D721Med (cell line): Measurements from ENCODE around the gene NUP50.

Experiments
- DNase-seq: peaks from one replicate; pipeline ENCODE4 v3.0.0; 2011; ENCODE audit warnings: low spot score; ENCODE audit not compliant: insufficient read length
- FAIRE-seq: peaks from 2 replicates; lab custom pipeline; 2011; peaks lifted over from hg19 to GRCh38; lab: Jason Lieb, UNC
- TF ChIP-seq, protein P1 (sequence below): IDR thresholded peaks from 2 replicates; pipeline ENCODE4 v1.5.1; 2012; ENCODE audit warnings: mild to moderate bottlenecking, control low read depth; ENCODE audit not compliant: insufficient read depth; ENCODE audit errors: missing control alignments

Gene NUP50

DNA sequence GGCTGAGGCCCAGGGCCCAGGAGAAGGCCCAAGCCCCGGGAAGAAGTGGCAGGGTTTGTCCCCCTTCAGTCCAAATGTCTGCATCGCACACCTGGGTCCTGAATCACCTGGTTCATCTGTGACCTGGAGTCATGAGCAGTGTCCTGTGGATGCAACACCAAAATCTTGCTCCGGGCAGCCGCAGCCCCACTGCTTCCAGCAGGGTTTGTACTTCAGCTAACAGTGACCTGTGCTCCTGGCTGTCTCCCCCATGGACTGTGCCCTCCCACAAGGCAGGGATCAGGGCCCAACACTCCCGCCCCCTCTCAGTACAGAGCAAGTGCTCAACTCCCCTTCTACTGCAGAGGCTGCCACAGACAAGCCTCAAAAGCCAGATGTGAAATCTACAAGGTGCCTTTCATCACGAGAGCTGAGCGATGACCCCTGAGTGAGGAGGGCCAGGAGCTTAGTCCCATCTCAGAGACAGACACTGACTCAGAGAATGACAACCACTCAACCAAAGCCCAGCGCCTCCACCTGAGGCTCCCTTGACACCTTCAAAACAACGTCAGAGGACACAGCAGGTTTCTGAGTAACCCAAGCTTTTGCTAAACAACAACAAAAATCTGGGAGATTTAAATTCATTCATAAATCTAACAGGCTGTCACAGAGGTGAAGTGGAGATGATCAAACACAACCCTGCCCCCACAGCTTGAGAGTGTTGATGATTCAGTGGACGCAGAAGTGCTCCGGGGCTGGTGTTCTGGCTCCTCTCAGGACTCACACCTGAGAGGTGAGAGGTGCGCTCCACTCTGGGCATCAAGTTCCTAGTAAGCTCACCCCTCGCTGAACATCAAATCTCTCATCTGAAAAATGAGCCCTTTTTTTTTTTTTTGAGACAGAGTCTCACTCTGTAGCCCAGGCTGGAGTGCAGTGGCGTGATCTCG lies 73.6 kb downstream of the NUP50 start:
- TF ChIP-seq, protein P1, sequence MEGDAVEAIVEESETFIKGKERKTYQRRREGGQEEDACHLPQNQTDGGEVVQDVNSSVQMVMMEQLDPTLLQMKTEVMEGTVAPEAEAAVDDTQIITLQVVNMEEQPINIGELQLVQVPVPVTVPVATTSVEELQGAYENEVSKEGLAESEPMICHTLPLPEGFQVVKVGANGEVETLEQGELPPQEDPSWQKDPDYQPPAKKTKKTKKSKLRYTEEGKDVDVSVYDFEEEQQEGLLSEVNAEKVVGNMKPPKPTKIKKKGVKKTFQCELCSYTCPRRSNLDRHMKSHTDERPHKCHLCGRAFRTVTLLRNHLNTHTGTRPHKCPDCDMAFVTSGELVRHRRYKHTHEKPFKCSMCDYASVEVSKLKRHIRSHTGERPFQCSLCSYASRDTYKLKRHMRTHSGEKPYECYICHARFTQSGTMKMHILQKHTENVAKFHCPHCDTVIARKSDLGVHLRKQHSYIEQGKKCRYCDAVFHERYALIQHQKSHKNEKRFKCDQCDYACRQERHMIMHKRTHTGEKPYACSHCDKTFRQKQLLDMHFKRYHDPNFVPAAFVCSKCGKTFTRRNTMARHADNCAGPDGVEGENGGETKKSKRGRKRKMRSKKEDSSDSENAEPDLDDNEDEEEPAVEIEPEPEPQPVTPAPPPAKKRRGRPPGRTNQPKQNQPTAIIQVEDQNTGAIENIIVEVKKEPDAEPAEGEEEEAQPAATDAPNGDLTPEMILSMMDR, result no peak
- no peak for DNase-seq
- no peak for FAIRE-seq
